Measurements from ENCODE around the gene GOLGA6L2.
"Not testable (repeated sequence)": the region's sequence is repeated elsewhere in the genome, so short reads cannot be mapped to it uniquely, and the experiment has no call there.

The GOLGA6L2 gene

GRCh38 chr15:23447107-23447500 is at the start of gene GOLGA6L2:
TSS of gene GOLGA6L2 (minus strand) at chr15:23447243. CDS start at chr15:23447181, 62 bp downstream.
- no peak for DNase-seq

- no peak for DNase-seq
These were observed 37.8 kb upstream of the GOLGA6L2 start for GRCh38 chr15:23484870-23485269.

GRCh38 chr15:23483821-23484299 is 36.8 kb upstream of the GOLGA6L2 start:
- no peak for DNase-seq

GRCh38 chr15:23482764-23483489 is 35.9 kb upstream of the GOLGA6L2 start:
- no peak for DNase-seq

- DNase-seq: no peak
These were observed 35.2 kb upstream of the GOLGA6L2 start for GRCh38 chr15:23482228-23482627.

- DNase-seq: no peak
These were observed 30.9 kb upstream of the GOLGA6L2 start for GRCh38 chr15:23477920-23478319.

GRCh38 chr15:23472678-23473077 is 25.6 kb upstream of the GOLGA6L2 start:
- no peak for DNase-seq

GRCh38 chr15:23472033-23472432 is 25.0 kb upstream of the GOLGA6L2 start:
- DNase-seq: no peak

GRCh38 chr15:23467110-23467600 is 20.1 kb upstream of the GOLGA6L2 start:
- peak in 1 of 2 experiments; percentile 21 for DNase-seq

- no peak for DNase-seq
These were observed 10.8 kb upstream of the GOLGA6L2 start for GRCh38 chr15:23457890-23458289.

GRCh38 chr15:23446215-23447106 is 582 bp downstream of the GOLGA6L2 start:
- DNase-seq: no peak

GRCh38 chr15:23444269-23444668 is 2.8 kb downstream of the GOLGA6L2 start:
- DNase-seq: no peak

GRCh38 chr15:23441204-23441603 is 5.8 kb downstream of the GOLGA6L2 start:
- DNase-seq: no peak

GRCh38 chr15:23440596-23440995 is 6.4 kb downstream of the GOLGA6L2 start:
- no peak for DNase-seq

- DNase-seq: no peak
These were observed 7.5 kb downstream of the GOLGA6L2 start for GRCh38 chr15:23439513-23439912.

GRCh38 chr15:23438816-23439466 is 8.1 kb downstream of the GOLGA6L2 start:
- DNase-seq: no peak

GRCh38 chr15:23437673-23438072 is 9.4 kb downstream of the GOLGA6L2 start:
- no peak for DNase-seq

GRCh38 chr15:23437146-23437545 is 9.9 kb downstream of the GOLGA6L2 start:
- DNase-seq: no peak

GRCh38 chr15:23436421-23436820 is 10.6 kb downstream of the GOLGA6L2 start:
- no peak for DNase-seq

- DNase-seq: not testable (repeated sequence)
These were observed 12.3 kb downstream of the GOLGA6L2 start for GRCh38 chr15:23434699-23435098.

- DNase-seq: not testable (repeated sequence)
These were observed 21.7 kb downstream of the GOLGA6L2 start for GRCh38 chr15:23425327-23425726.

GRCh38 chr15:23424111-23424904 is 22.7 kb downstream of the GOLGA6L2 start:
- DNase-seq: no peak

Measured in NCI-H2081 (cell line).